Measurements from ENCODE around the gene TMC1. TPM values are rescaled to one million over a fixed set of nuclear protein-coding genes. Genes with fewer than 3 reads are reported as not detected.

TMC1 gene
- total and polyA plus RNA-seq, 11 donors: 0.07 to 0.75 (median 0.33) TPM; not detected in 5

DNA sequence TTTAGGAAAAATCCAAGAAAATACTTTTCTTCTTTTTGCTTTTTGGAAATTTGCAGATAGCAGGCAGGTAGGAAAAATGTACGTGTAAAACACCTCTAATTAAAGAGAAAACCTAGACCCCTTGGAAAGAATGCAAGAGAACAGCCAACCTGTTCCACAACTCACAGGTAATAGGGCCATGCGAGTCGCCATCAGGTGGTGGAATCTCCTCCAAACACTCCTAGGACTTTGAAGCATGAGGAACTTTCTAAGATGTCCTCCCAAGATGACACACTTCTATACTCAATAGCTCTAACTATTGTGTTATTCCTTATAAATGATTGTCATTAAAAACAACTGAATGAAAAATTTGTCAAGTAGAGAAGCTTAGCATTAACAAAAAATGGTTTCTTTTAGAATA, 174.0 kb downstream of the TMC1 start:
- H3K36me3 ChIP-seq: no peaks in the 10 kb centered on the region
- peaks cover 0 to 6% (median 0%) of the 10 kb centered on the region in 12 donors for H3K9me3 ChIP-seq
- H3K27ac ChIP-seq: no peak overlapping the region
- no peaks in the 10 kb centered on the region for H3K27me3 ChIP-seq
- TF ChIP-seq, protein P1, sequence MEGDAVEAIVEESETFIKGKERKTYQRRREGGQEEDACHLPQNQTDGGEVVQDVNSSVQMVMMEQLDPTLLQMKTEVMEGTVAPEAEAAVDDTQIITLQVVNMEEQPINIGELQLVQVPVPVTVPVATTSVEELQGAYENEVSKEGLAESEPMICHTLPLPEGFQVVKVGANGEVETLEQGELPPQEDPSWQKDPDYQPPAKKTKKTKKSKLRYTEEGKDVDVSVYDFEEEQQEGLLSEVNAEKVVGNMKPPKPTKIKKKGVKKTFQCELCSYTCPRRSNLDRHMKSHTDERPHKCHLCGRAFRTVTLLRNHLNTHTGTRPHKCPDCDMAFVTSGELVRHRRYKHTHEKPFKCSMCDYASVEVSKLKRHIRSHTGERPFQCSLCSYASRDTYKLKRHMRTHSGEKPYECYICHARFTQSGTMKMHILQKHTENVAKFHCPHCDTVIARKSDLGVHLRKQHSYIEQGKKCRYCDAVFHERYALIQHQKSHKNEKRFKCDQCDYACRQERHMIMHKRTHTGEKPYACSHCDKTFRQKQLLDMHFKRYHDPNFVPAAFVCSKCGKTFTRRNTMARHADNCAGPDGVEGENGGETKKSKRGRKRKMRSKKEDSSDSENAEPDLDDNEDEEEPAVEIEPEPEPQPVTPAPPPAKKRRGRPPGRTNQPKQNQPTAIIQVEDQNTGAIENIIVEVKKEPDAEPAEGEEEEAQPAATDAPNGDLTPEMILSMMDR (IDR thresholded peaks at IDR 0.05): no peak
- TF ChIP-seq POLR2A (IDR thresholded peaks at IDR 0.05): no peak
- no peaks in the 10 kb centered on the region for H3K4me1 ChIP-seq
- ATAC-seq: no peak
- 82 to 87% (median 86%) methylated on average over 3 of the region's 3 CpGs for WGBS, 4 donors
- DNase-seq: no peak
- intact Hi-C loops (cut with DNase I): no loop called here
- H3K4me3 ChIP-seq: no peak overlapping the region

DNA sequence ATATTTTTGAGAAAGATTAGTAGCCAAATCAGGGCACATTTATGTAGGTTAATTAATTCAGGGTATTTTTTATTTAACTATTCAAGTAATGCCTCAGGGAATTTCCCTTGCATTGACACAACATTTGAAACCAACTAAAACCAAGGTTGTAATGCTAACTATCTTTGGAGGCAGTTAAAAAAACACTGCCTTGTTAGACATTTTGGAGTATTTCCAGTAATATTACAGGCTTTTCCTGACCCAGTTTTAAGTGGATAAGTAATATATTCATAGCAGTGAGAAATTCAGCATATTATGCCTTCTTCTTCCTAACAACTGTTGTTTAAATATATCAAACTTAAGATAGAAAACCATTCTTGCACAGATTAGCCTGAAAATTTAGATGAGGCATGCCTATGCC, 175.1 kb downstream of the TMC1 start:
- ATAC-seq (no peak), DNase-seq (no peak)
- no peaks in the 10 kb centered on the region for H3K4me1 ChIP-seq
- H3K27ac ChIP-seq: no peak overlapping the region
- H3K9me3 ChIP-seq: no peaks in the 10 kb centered on the region
- no peak for TF ChIP-seq POLR2A (IDR thresholded peaks at IDR 0.05)
- TF ChIP-seq, protein P1 (IDR thresholded peaks at IDR 0.05): no peak
- H3K4me3 ChIP-seq: no peak overlapping the region
- no peaks in the 10 kb centered on the region for H3K36me3 ChIP-seq
- intact Hi-C loops (cut with DNase I): no loop called here
- no peaks in the 10 kb centered on the region for H3K27me3 ChIP-seq

DNA sequence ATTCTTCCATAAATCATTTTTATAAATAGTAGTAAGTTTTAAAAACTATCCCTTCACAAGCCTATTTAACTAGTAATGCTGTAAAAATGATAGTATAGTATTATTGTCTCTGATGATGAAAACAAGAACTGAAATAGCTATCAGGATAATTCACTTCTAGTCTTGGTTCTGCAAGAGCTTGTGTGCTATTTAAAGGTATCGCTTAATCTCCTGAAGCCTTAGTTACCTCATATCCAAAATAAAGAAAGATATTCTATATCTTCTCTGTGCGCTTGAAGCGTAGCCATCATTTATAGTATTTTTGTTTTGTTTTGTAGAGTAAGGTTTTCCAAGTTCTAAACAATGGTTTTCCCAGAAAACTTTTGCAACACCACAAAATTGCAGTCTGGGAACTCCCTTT, 180.1 kb downstream of the TMC1 start:
- no peak for DNase-seq
- intact Hi-C loops (cut with DNase I): no loop called here

DNA sequence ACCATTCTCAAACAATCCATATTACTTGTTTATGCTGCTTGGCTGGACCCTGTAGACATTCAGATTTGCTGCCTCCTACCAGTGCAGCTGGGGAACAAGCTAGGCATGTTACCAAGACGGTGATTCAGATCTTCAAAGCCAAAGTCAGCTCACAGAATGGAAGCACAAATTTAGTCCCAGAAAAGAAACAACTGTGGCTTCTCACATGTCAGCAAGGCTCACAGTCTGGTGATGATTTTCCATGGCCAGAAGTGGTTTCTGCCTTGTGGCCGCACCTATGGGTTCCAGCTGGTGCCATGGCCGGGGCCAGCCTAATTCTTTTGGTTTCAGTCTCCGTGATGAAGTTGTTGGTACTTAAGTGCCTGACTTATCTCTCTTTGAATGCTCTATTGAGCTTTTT, 182.2 kb downstream of the TMC1 start:
- ATAC-seq (no peak), DNase-seq (no peak)
- no peak overlapping the region for H3K4me3 ChIP-seq
- peaks cover 0 to 6% (median 0%) of the 10 kb centered on the region in 12 donors for H3K9me3 ChIP-seq
- no peaks in the 10 kb centered on the region for H3K36me3 ChIP-seq
- no peak overlapping the region for H3K27ac ChIP-seq
- H3K4me1 ChIP-seq: no peaks in the 10 kb centered on the region
- 57 to 79% (median 78%) methylated on average over 4 of the region's 4 CpGs for WGBS, 4 donors
- TF ChIP-seq, protein P1 (IDR thresholded peaks at IDR 0.05): no peak
- no peak for TF ChIP-seq POLR2A (IDR thresholded peaks at IDR 0.05)
- H3K27me3 ChIP-seq: no peaks in the 10 kb centered on the region
- intact Hi-C loops (cut with DNase I): no loop called here

More for the DNA sequence above, 180.1 kb downstream of the TMC1 start:
- WGBS, 4 donors: 91 to 95% (median 93%) methylated on average over 3 of the region's 3 CpGs
- no peaks in the 10 kb centered on the region for H3K27me3 ChIP-seq
- TF ChIP-seq POLR2A (IDR thresholded peaks at IDR 0.05): no peak
- TF ChIP-seq, protein P1 (IDR thresholded peaks at IDR 0.05): no peak
- no peak overlapping the region for H3K4me3 ChIP-seq
- H3K27ac ChIP-seq: no peak overlapping the region
- no peaks in the 10 kb centered on the region for H3K36me3 ChIP-seq
- ATAC-seq: no peak
- H3K9me3 ChIP-seq: no peaks in the 10 kb centered on the region
- H3K4me1 ChIP-seq: no peaks in the 10 kb centered on the region
